A673 (cell line): ENCODE results near the gene CLEC16A. TPM values are rescaled to one million over a fixed set of nuclear protein-coding genes. Genes with fewer than 3 reads are reported as not detected.

Experiments used
- BruUV-seq: library from RNA; stranded (reverse); fragments of 400-500 nt; replicated peaks from 2 replicates; lab custom pipeline; 2021; lab: Mats Ljungman, UMichigan
- CTCF ChIA-PET: fragments of 300-600 bp; sonication (Branson Sonifier 250); formaldehyde crosslinking; loops from one replicate; lab custom pipeline; 2022; ENCODE audit warnings: antibody characterized with exemption; lab: Charles Lee
- POLR2A ChIA-PET: fragments of 300-600 bp; sonication (Branson Sonifier 250); formaldehyde crosslinking; loops from one replicate; lab custom pipeline; 2022; ENCODE audit warnings: antibody characterized with exemption; ENCODE audit not compliant: low non-redundant PET; lab: Charles Lee
- DNase-seq: peaks from one replicate; pipeline ENCODE4 v3.0.0-alpha.2; 2015; ENCODE audit warnings: low spot score
- H3K27ac ChIP-seq: fragments of 200-600 bp; sonication (generic); 2 replicates; pipeline ENCODE4 v1.5.1; 2016; ENCODE audit warnings: mixed run types, low read depth, mild to moderate bottlenecking, mixed read lengths, antibody characterized with exemption, low read length; ENCODE audit not compliant: poor library complexity, severe bottlenecking
- H3K27me3 ChIP-seq: fragments of 200-600 bp; sonication (generic); replicated peaks from 2 replicates; pipeline ENCODE4 v1.6.1; 2017; ENCODE audit warnings: mixed run types, low read depth, mild to moderate bottlenecking, mixed read lengths, antibody characterized with exemption, low read length; ENCODE audit not compliant: insufficient read depth, poor library complexity
- H3K36me3 ChIP-seq: fragments of 200-600 bp; sonication (generic); 2 replicates; pipeline ENCODE4 v1.6.1; 2016; ENCODE audit warnings: mixed run types, mild to moderate bottlenecking, mixed read lengths, antibody characterized with exemption, low read length; ENCODE audit not compliant: insufficient read depth, poor library complexity, severe bottlenecking
- H3K4me1 ChIP-seq: fragments of 200-600 bp; sonication (generic); 2 replicates; pipeline ENCODE4 v1.6.1; 2017; ENCODE audit warnings: mixed run types, mild to moderate bottlenecking, mixed read lengths, antibody characterized with exemption, low read length; ENCODE audit not compliant: insufficient read depth, poor library complexity, severe bottlenecking
- H3K4me3 ChIP-seq: fragments of 200-600 bp; sonication (generic); 2 replicates; pipeline ENCODE4 v1.5.1; 2016; ENCODE audit warnings: low read depth, mixed run types, mild to moderate bottlenecking, mixed read lengths, low read length; ENCODE audit not compliant: poor library complexity, severe bottlenecking
- H3K9me3 ChIP-seq: fragments of 200-600 bp; sonication (generic); 2 replicates; pipeline ENCODE4 v1.6.1; 2016; ENCODE audit warnings: mixed run types, low read depth, mild to moderate bottlenecking, mixed read lengths, antibody characterized with exemption, low read length; ENCODE audit not compliant: poor library complexity, severe bottlenecking
- CTCF ChIP-seq: fragments of 300-800, 200-600 bp; sonication (generic); conservative IDR thresholded peaks from 2 replicates; pipeline ENCODE4 v1.5.1; 2017; ENCODE audit warnings: low read depth, mild to moderate bottlenecking, antibody characterized with exemption, low read length, moderate library complexity, mixed read lengths
- EZH2 ChIP-seq: fragments of 200-600 bp; sonication (generic); IDR thresholded peaks from 2 replicates; pipeline ENCODE4 v1.6.1; 2017; ENCODE audit warnings: borderline replicate concordance, low read depth, mild to moderate bottlenecking, mixed read lengths, antibody characterized with exemption, low read length; ENCODE audit not compliant: poor library complexity, severe bottlenecking
- intact Hi-C: fragments of 100-400 bp; cut with micrococcal nuclease; formaldehyde crosslinking; loops from one replicate; pipeline ENCODE4 v1.10.0; 2022; ENCODE audit not compliant: unreplicated experiment
- total RNA-seq: library from RNA; stranded (reverse); gene quantifications from 2 replicates; pipeline ENCODE4 v1.2.3, GENCODE V29; 2021

Gene CLEC16A
- total RNA-seq, 1 experiment from 2014 or later = 23.4 TPM

GRCh38 chr16:11161439-11161838 is 217.1 kb downstream of the CLEC16A start:
- H3K36me3 ChIP-seq = no peaks in the 10 kb centered on the region
- no peak for TF ChIP-seq CTCF
- TF ChIP-seq EZH2 = no peak
- intact Hi-C loops = no loop called here
- no peaks in the 10 kb centered on the region for H3K4me1 ChIP-seq
- no TSS peak for BruUV-seq
- DNase-seq = no peak
- H3K27me3 ChIP-seq = no peaks in the 10 kb centered on the region
- no peak overlapping the region for H3K27ac ChIP-seq
- H3K9me3 ChIP-seq = no peaks in the 10 kb centered on the region
- ChIA-PET CTCF (no interaction called here), POLR2A (no interaction called here)
- no peak overlapping the region for H3K4me3 ChIP-seq

GRCh38 chr16:11161974-11162373 is 217.6 kb downstream of the CLEC16A start:
- BruUV-seq = no TSS peak
- no peak for DNase-seq

GRCh38 chr16:11162586-11163268 is 218.4 kb downstream of the CLEC16A start:
- no peak for TF ChIP-seq CTCF
- TF ChIP-seq EZH2 = no peak
- BruUV-seq = no TSS peak
- Histone ChIP-seq H3K4me1 (no peaks in the 10 kb centered on the region), H3K27ac (no peak overlapping the region), H3K36me3 (no peaks in the 10 kb centered on the region), H3K4me3 (no peak overlapping the region), H3K9me3 (no peaks in the 10 kb centered on the region), H3K27me3 (no peaks in the 10 kb centered on the region)
- POLR2A ChIA-PET = no interaction called here
- CTCF ChIA-PET = no interaction called here
- DNase-seq = no peak
- intact Hi-C loops = no loop called here

More at GRCh38 chr16:11161974-11162373, 217.6 kb downstream of the CLEC16A start:
- H3K9me3 ChIP-seq = no peaks in the 10 kb centered on the region
- CTCF ChIA-PET = no interaction called here
- H3K27ac ChIP-seq = no peak overlapping the region
- no peak overlapping the region for H3K4me3 ChIP-seq
- intact Hi-C loops = no loop called here
- TF ChIP-seq CTCF (no peak), EZH2 (no peak)
- POLR2A ChIA-PET = no interaction called here
- H3K4me1 ChIP-seq = no peaks in the 10 kb centered on the region
- no peaks in the 10 kb centered on the region for H3K27me3 ChIP-seq
- H3K36me3 ChIP-seq = no peaks in the 10 kb centered on the region
